Activated naive CD8-positive, alpha-beta T cell (primary cell): Measurements from ENCODE around the gene GAGE12J.
"Not testable (repeated sequence)": the region's sequence is repeated elsewhere in the genome, so short reads cannot be mapped to it uniquely, and the experiment has no call there.

Experiments used
- H3K27ac Mint-ChIP-seq: one replicate; pipeline ENCODE4 v1.8.0; 2021; ENCODE audit warnings: mixed read lengths
- H3K27me3 Mint-ChIP-seq: one replicate; pipeline ENCODE4 v1.8.0; 2021; ENCODE audit warnings: mixed read lengths
- H3K36me3 Mint-ChIP-seq: one replicate; pipeline ENCODE4 v1.8.0; 2021; ENCODE audit warnings: mixed read lengths
- H3K4me1 Mint-ChIP-seq: one replicate; pipeline ENCODE4 v1.8.0; 2021; ENCODE audit warnings: low read depth, mixed read lengths
- H3K4me3 Mint-ChIP-seq: one replicate; pipeline ENCODE4 v1.8.0; 2021; ENCODE audit warnings: mild to moderate bottlenecking, mixed read lengths
- H3K9me3 Mint-ChIP-seq: one replicate; pipeline ENCODE4 v1.8.0; 2021; ENCODE audit warnings: low read depth, mixed read lengths

GAGE12J gene

GRCh38 chrX:49341449-49341848 is 19.6 kb downstream of the GAGE12J start:
- H3K4me3 Mint-ChIP-seq, H3K9me3 Mint-ChIP-seq, H3K4me1 Mint-ChIP-seq, H3K36me3 Mint-ChIP-seq, H3K27ac Mint-ChIP-seq, H3K27me3 Mint-ChIP-seq: not testable (repeated sequence)

- not testable (repeated sequence) for H3K9me3 Mint-ChIP-seq, H3K4me3 Mint-ChIP-seq, H3K27ac Mint-ChIP-seq, H3K4me1 Mint-ChIP-seq, H3K27me3 Mint-ChIP-seq, H3K36me3 Mint-ChIP-seq
Measured at GRCh38 chrX:49344496-49345175, 22.8 kb downstream of the GAGE12J start.

- H3K27ac Mint-ChIP-seq, H3K4me1 Mint-ChIP-seq, H3K4me3 Mint-ChIP-seq, H3K36me3 Mint-ChIP-seq, H3K27me3 Mint-ChIP-seq, H3K9me3 Mint-ChIP-seq: not testable (repeated sequence)
Measured at GRCh38 chrX:49345402-49345801, 23.6 kb downstream of the GAGE12J start.

GRCh38 chrX:49346150-49346549 is 24.3 kb downstream of the GAGE12J start:
- not testable (repeated sequence) for H3K4me1 Mint-ChIP-seq, H3K27ac Mint-ChIP-seq, H3K9me3 Mint-ChIP-seq, H3K4me3 Mint-ChIP-seq, H3K36me3 Mint-ChIP-seq, H3K27me3 Mint-ChIP-seq
